Measurements from ENCODE around the gene MAP4K4.

DNA sequence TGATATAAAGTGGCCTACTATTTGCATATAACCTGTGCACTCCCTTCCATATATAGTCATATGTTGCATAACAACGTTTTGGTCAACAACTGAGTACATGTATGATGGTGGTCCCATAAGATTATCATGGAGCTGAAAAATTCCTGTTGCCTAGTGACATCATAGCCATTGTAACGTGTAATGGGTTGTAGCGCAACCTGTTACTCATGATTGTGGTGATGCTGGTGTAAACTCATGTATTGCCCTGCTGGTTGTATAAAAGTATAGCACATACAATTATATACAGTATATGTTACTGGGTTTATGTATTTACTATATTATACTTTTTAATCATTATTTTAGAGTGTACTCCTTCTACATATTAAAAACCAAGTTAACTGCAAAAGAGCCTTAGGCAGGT, 149.5 kb downstream of the MAP4K4 start:
- TF ChIP-seq, protein P1, sequence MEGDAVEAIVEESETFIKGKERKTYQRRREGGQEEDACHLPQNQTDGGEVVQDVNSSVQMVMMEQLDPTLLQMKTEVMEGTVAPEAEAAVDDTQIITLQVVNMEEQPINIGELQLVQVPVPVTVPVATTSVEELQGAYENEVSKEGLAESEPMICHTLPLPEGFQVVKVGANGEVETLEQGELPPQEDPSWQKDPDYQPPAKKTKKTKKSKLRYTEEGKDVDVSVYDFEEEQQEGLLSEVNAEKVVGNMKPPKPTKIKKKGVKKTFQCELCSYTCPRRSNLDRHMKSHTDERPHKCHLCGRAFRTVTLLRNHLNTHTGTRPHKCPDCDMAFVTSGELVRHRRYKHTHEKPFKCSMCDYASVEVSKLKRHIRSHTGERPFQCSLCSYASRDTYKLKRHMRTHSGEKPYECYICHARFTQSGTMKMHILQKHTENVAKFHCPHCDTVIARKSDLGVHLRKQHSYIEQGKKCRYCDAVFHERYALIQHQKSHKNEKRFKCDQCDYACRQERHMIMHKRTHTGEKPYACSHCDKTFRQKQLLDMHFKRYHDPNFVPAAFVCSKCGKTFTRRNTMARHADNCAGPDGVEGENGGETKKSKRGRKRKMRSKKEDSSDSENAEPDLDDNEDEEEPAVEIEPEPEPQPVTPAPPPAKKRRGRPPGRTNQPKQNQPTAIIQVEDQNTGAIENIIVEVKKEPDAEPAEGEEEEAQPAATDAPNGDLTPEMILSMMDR (conservative IDR thresholded peaks at IDR 0.05): no peak
- TF ChIP-seq ZFX (IDR thresholded peaks at IDR 0.05): no peak

Measured in C4-2B (cell line).